Right cardiac atrium (tissue), 5 donors: ENCODE measurements around the gene UNC5B. TPM values are rescaled to one million over a fixed set of nuclear protein-coding genes. Genes with fewer than 3 reads are reported as not detected.

ENCODE experiments used
- ATAC-seq, 2 donors: fragments of 200-7000 bp; cut with Tn5 transposase; one replicate each; pipeline versions ENCODE4 v1.8.0 to v1.9.1; 2020; ENCODE audit warnings: moderate library complexity in 2 of 2, mild to moderate bottlenecking in 1 of 2
- DNase-seq, 3 donors: peaks; one replicate each; pipeline ENCODE4 v3.0.0-alpha.2; 2020
- H3K27ac ChIP-seq: one replicate; pipeline ENCODE4 v1.5.1; 2013; ENCODE audit warnings: mild to moderate bottlenecking, low read length, control low read depth, moderate library complexity
- H3K27me3 ChIP-seq: one replicate; pipeline ENCODE4 v1.6.1; 2013; ENCODE audit not compliant: control insufficient read depth, insufficient read depth
- H3K4me1 ChIP-seq: one replicate; pipeline ENCODE4 v1.6.1; 2013; ENCODE audit warnings: low read length; ENCODE audit not compliant: control insufficient read depth, insufficient read depth
- H3K4me3 ChIP-seq: one replicate; pipeline ENCODE4 v1.5.1; 2013; ENCODE audit warnings: low read length, control low read depth
- H3K9me3 ChIP-seq: one replicate; pipeline ENCODE4 v1.6.1; 2013; ENCODE audit warnings: low read length; ENCODE audit not compliant: control insufficient read depth
- WGBS: extraction: QIAGEN DNeasy Blood & Tissue Kit; methylation state at CpG from one replicate; pipeline ENCODE4 v1.1.7; 2013; 5-methylcytosine and 5-hydroxymethylcytosine counted together
- intact Hi-C, 4 donors: fragments of 100-400 bp; cut with DNase I; formaldehyde crosslinking; loops; one replicate each; pipeline versions ENCODE4 v1.11.0 to v1.14.0; 2022 to 2023
- polyA plus RNA-seq: library from polyadenylated mRNA; stranded (reverse); fragments of 200-250 nt; gene quantifications from one replicate; pipeline ENCODE4 v1.2.3, GENCODE V29; 2013
- total RNA-seq, 4 donors: library from RNA; stranded (reverse); fragmentation: NEBNext Ultra II Directional; extraction: Animal tissue kit (Norgen Biotek cat#: 25700); gene quantifications; one replicate each; pipeline ENCODE4 v1.2.1, GENCODE V29; 2021
- donor health status: healthy with polysubstance abuse.
- donor health status: DM: no; HTN: yes; CAD: no.
- donor health status: DM: no; HTN: no; CAD: no.
- donor health status: DM: no; HTN: yes; CAD: no; lungs with severe emphysema.
- donor health status: DM: yes; HTN: yes; CAD: no.

The UNC5B gene
- total and polyA plus RNA-seq, 5 donors, result 12.4 to 26.6 (median 22.4) TPM

DNA sequence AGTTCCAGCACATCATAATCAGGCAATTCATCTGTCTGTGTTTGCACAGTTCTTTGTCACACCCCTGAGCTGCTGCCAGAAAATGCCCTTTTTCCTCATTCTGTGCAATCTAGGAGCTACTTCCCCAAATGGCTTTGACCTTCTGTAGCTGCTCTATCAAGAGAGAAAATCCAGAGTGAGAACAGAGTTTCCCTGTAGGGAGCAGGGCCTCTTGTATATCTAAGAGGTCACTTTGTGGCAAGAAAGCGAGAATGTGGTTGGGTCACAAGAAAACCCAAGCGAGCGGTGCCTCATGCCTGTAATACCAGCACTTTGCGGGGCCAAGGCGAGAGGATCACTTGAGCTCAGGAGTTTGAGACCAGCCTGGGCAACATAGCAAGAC is 131.0 kb downstream of the UNC5B start:
- Histone ChIP-seq H3K9me3 (no peaks in the 10 kb centered on the region), H3K4me3 (no peak overlapping the region), H3K4me1 (no peaks in the 10 kb centered on the region), H3K27me3 (no peaks in the 10 kb centered on the region), H3K27ac (no peak overlapping the region)
- WGBS, result 93% methylated on average over 5 of the region's 5 CpGs
- ATAC-seq (no peak), DNase-seq (no peak)
- intact Hi-C loops, result no loop called here

DNA sequence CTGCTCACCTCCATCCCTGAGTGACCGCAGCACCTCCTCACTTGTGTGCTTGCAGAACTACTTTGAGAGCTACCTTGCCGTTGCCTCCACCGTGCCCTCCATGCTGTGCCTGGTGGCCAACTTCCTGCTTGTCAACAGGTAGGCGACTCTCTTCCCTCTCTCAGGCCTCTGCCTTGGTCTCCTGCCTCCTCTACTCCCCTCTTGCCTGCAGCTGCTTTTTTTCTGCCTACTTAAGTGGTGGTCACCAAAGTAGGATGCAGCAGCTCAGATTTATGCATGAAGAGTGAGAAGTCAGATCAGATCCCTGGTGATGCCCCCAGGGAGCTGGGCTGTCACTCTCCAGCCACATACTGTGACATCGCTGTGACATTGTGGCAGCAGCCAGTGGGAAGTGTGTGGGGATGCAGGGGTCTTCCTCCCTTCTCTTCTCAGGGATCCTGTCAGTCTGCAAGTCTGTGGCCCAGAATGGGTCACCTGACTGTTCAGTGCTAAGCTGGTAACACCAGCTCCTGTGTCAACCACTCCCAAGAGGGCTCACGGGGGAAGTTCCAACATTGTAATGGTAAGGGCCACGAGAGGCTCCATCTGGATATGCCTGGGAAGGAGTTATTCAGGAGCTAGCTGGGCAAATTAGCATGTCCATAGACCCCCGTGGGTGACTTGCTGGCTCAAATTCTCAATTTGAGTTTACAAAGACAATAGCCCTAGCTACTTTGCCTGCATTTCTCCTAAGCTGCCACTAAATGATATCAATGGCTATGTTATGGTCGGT is 132.0 kb downstream of the UNC5B start:
- DNase-seq (no peak), ATAC-seq (no peak)
- no peaks in the 10 kb centered on the region for H3K4me1 ChIP-seq
- intact Hi-C loops, result no loop called here
- H3K9me3 ChIP-seq, result no peaks in the 10 kb centered on the region
- no peaks in the 10 kb centered on the region for H3K27me3 ChIP-seq
- H3K27ac ChIP-seq, result no peak overlapping the region
- WGBS, result 90% methylated on average over 9 of the region's 9 CpGs
- H3K4me3 ChIP-seq, result no peak overlapping the region

- Histone ChIP-seq H3K27me3 (no peaks in the 10 kb centered on the region), H3K4me1 (no peaks in the 10 kb centered on the region), H3K4me3 (no peak overlapping the region), H3K9me3 (no peaks in the 10 kb centered on the region), H3K27ac (no peak overlapping the region)
- WGBS, result 76% methylated on average over 3 of the region's 3 CpGs
- DNase-seq, result no peak
- intact Hi-C loops, result no loop called here
- ATAC-seq, result no peak
Observed at GRCh38 chr10:71344993-71345480, 132.7 kb downstream of the UNC5B start.

GRCh38 chr10:71345694-71346093 is 133.3 kb downstream of the UNC5B start:
- ATAC-seq (no peak), DNase-seq (no peak)
- Histone ChIP-seq H3K4me3 (no peak overlapping the region), H3K27me3 (no peaks in the 10 kb centered on the region), H3K9me3 (no peaks in the 10 kb centered on the region), H3K4me1 (no peaks in the 10 kb centered on the region), H3K27ac (no peak overlapping the region)
- 72% methylated on average over 10 of the region's 10 CpGs for WGBS
- intact Hi-C loops, result no loop called here

DNA sequence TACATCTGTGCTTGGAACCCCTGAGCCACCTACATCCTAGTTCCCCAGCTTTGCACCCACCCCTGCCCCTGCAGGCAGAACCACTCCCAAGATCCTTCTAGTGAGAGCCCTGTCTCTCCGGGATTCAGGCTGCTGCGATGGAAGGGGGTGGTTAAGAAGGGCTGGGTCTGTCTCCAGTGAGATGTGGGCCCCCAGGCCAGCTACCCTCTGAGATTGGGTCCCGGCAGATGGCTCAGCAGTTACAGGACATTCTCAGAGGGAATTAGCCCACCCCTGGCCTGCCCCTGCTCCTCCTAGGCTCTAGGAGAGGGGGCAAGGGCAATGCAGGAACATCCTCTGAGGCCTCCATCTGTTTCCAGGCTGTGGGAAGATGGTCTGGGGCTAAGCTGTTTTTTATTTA is 134.4 kb downstream of the UNC5B start:
- no peak overlapping the region for H3K27ac ChIP-seq
- H3K27me3 ChIP-seq, result no peaks in the 10 kb centered on the region
- intact Hi-C loops, result no loop called here
- no peak for DNase-seq
- ATAC-seq, result no peak
- 84% methylated on average over 3 of the region's 3 CpGs for WGBS
- no peaks in the 10 kb centered on the region for H3K9me3 ChIP-seq
- H3K4me3 ChIP-seq, result no peak overlapping the region
- no peaks in the 10 kb centered on the region for H3K4me1 ChIP-seq

GRCh38 chr10:71347587-71348395 is 135.4 kb downstream of the UNC5B start:
- intact Hi-C loops, result no loop called here
- H3K27me3 ChIP-seq, result no peaks in the 10 kb centered on the region
- no peak for ATAC-seq

GRCh38 chr10:71348850-71349249 is 136.5 kb downstream of the UNC5B start:
- no peak overlapping the region for H3K4me3 ChIP-seq
- no peaks in the 10 kb centered on the region for H3K27me3 ChIP-seq
- intact Hi-C loops, result no loop called here
- no peaks in the 10 kb centered on the region for H3K9me3 ChIP-seq
- WGBS, result 100% methylated on average over 1 of the region's 1 CpG
- H3K27ac ChIP-seq, result no peak overlapping the region
- no peak for DNase-seq
- H3K4me1 ChIP-seq, result no peaks in the 10 kb centered on the region
- ATAC-seq, result no peak

More at GRCh38 chr10:71347587-71348395, 135.4 kb downstream of the UNC5B start:
- no peak for DNase-seq
- H3K9me3 ChIP-seq, result no peaks in the 10 kb centered on the region
- no peak overlapping the region for H3K4me3 ChIP-seq
- 76% methylated on average over 14 of the region's 14 CpGs for WGBS
- H3K4me1 ChIP-seq, result no peaks in the 10 kb centered on the region
- H3K27ac ChIP-seq, result no peak overlapping the region

GRCh38 chr10:71349406-71349805 is 137.0 kb downstream of the UNC5B start:
- Histone ChIP-seq H3K4me1 (no peaks in the 10 kb centered on the region), H3K9me3 (no peaks in the 10 kb centered on the region), H3K27me3 (no peaks in the 10 kb centered on the region), H3K4me3 (no peak overlapping the region), H3K27ac (no peak overlapping the region)
- DNase-seq, result no peak
- intact Hi-C loops, result no loop called here
- WGBS, result 97% methylated on average over 7 of the region's 7 CpGs
- ATAC-seq, result no peak

DNA sequence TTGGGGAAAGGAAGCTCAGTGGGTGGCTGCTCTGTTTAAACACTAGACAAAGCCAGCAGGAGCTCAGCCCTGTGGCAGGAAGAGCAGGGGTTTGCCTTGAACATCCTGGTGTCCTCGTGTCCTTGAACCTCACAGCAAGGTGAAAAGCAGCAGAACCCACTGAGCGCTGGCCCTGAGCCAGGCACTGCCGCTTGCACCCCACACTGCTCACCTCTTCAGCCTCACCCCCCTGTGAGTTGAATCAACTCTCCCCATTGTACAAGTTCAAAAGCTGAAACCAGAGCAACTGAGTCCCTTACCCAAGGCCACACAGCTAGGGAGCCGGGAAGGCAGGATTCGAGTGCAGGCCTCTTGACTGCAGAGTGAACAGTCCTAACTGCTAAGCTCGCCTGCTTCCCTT is 138.7 kb downstream of the UNC5B start:
- no peak overlapping the region for H3K4me3 ChIP-seq
- DNase-seq (no peak), ATAC-seq (no peak)

GRCh38 chr10:71351628-71352319 is 139.4 kb downstream of the UNC5B start:
- Histone ChIP-seq H3K4me1 (no peaks in the 10 kb centered on the region), H3K27me3 (no peaks in the 10 kb centered on the region), H3K4me3 (no peak overlapping the region), H3K27ac (no peak overlapping the region), H3K9me3 (no peaks in the 10 kb centered on the region)
- DNase-seq (peak; percentile 32 to 76 (median 72)), ATAC-seq (peak in 1 of 2 donors; percentile 42)
- intact Hi-C loops, result no loop called here
- WGBS, result 81% methylated on average over 14 of the region's 14 CpGs

More for the DNA sequence above, 138.7 kb downstream of the UNC5B start:
- WGBS, result 93% methylated on average over 6 of the region's 6 CpGs
- intact Hi-C loops, result no loop called here
- Histone ChIP-seq H3K9me3 (no peaks in the 10 kb centered on the region), H3K27ac (no peak overlapping the region), H3K27me3 (no peaks in the 10 kb centered on the region), H3K4me1 (no peaks in the 10 kb centered on the region)
